ENCODE results near the gene THAP3.

- TF ChIP-seq POLR2A (IDR thresholded peaks at IDR 0.05; ENCODE audit: low read depth, low read length): no peak
- no peak for TF ChIP-seq TAF1 (IDR thresholded peaks at IDR 0.05; ENCODE audit: borderline replicate concordance, low read depth, low read length)
- no peak for TF ChIP-seq POLR2AphosphoS5 (IDR thresholded peaks at IDR 0.05; ENCODE audit: low read depth, low read length)
These were observed 23.4 kb upstream of the THAP3 start for GRCh38 chr1:6601049-6601922.

Data from GM12892 (cell line).